Right renal cortex interstitium (tissue), 3 donors: ENCODE results near the gene SMAD4. TPM values are rescaled to one million over a fixed set of nuclear protein-coding genes. Genes with fewer than 3 reads are reported as not detected.

ENCODE experiments used
- polyA plus RNA-seq, 3 donors: library from polyadenylated mRNA; unstranded; fragments of 120-200 nt; gene quantifications; one replicate each; pipeline ENCODE4 v1.2.1, GENCODE V29; 2013; ENCODE audit not compliant: insufficient read length in 3 of 3

The SMAD4 gene
- polyA plus RNA-seq, 3 donors = 173 to 182 (median 175) TPM

Other genes with a start within 250 kb of the SMAD4 start
- gene MRO, start 210.2 kb upstream of the SMAD4 start, polyA plus RNA-seq = 1 to 10 TPM; 3.0 to 3.7 (median 3.0) TPM
- 10 to 100 TPM; 32.4 to 36.5 (median 35.8) TPM for gene ME2, start 151.1 kb upstream of the SMAD4 start, polyA plus RNA-seq
- gene ELAC1, start 62.2 kb upstream of the SMAD4 start, polyA plus RNA-seq = 10 to 100 TPM; 16.3 to 18.9 (median 17.9) TPM
- 10 to 100 TPM; 75.7 to 83.7 (median 79.8) TPM for gene MEX3C, start 167.5 kb downstream of the SMAD4 start, polyA plus RNA-seq